ENCODE data around the gene EDC4. TPM values are rescaled to one million over a fixed set of nuclear protein-coding genes. Genes with fewer than 3 reads are reported as not detected.
"Not testable (repeated sequence)": the region's sequence is repeated elsewhere in the genome, so short reads cannot be mapped to it uniquely, and the experiment has no call there.

Gene EDC4
- total RNA-seq, 1 donor from 2014 or later: 75.4 TPM

- H3K27me3 Mint-ChIP-seq (ENCODE audit: unreplicated experiment): no peaks in the 10 kb centered on the region
- DNase-seq (ENCODE audit: extremely low spot score, unreplicated experiment): no peak
- peaks cover 5% of the 10 kb centered on the region for H3K36me3 Mint-ChIP-seq (ENCODE audit: unreplicated experiment)
- no peak overlapping the region for H3K27ac Mint-ChIP-seq (ENCODE audit: unreplicated experiment)
- H3K4me1 Mint-ChIP-seq (ENCODE audit: unreplicated experiment): peaks cover 25% of the 10 kb centered on the region
- no peak overlapping the region for H3K4me3 Mint-ChIP-seq (ENCODE audit: unreplicated experiment)
- no peaks in the 10 kb centered on the region for H3K9me3 Mint-ChIP-seq (ENCODE audit: unreplicated experiment)
- TF ChIP-seq CTCF (IDR thresholded peaks at IDR 0.05): no peak
Observed at GRCh38 chr16:67914758-67915495, 42.1 kb downstream of the EDC4 start.

- peaks cover 21% of the 10 kb centered on the region for H3K4me1 Mint-ChIP-seq (ENCODE audit: unreplicated experiment)
- H3K36me3 Mint-ChIP-seq (ENCODE audit: unreplicated experiment); H3K4me3 Mint-ChIP-seq (ENCODE audit: unreplicated experiment); H3K27ac Mint-ChIP-seq (ENCODE audit: unreplicated experiment); H3K27me3 Mint-ChIP-seq (ENCODE audit: unreplicated experiment); H3K9me3 Mint-ChIP-seq (ENCODE audit: unreplicated experiment); DNase-seq (ENCODE audit: extremely low spot score, unreplicated experiment): not testable (repeated sequence)
Observed at GRCh38 chr16:67915496-67915769, 42.6 kb downstream of the EDC4 start.

- H3K9me3 Mint-ChIP-seq (ENCODE audit: unreplicated experiment): no peaks in the 10 kb centered on the region
- H3K4me1 Mint-ChIP-seq (ENCODE audit: unreplicated experiment): peaks cover 21% of the 10 kb centered on the region
- no peaks in the 10 kb centered on the region for H3K27me3 Mint-ChIP-seq (ENCODE audit: unreplicated experiment)
- H3K27ac Mint-ChIP-seq (ENCODE audit: unreplicated experiment): peak overlapping the region; percentile 51
- no peak for TF ChIP-seq CTCF (IDR thresholded peaks at IDR 0.05)
- no peak for DNase-seq (ENCODE audit: extremely low spot score, unreplicated experiment)
- no peak overlapping the region for H3K4me3 Mint-ChIP-seq (ENCODE audit: unreplicated experiment)
- H3K36me3 Mint-ChIP-seq (ENCODE audit: unreplicated experiment): peaks cover 2% of the 10 kb centered on the region
Observed at GRCh38 chr16:67915831-67916723, 43.2 kb downstream of the EDC4 start.

- H3K36me3 Mint-ChIP-seq (ENCODE audit: unreplicated experiment): peaks cover 2% of the 10 kb centered on the region
- peaks cover 21% of the 10 kb centered on the region for H3K4me1 Mint-ChIP-seq (ENCODE audit: unreplicated experiment)
- no peaks in the 10 kb centered on the region for H3K9me3 Mint-ChIP-seq (ENCODE audit: unreplicated experiment)
- no peak overlapping the region for H3K4me3 Mint-ChIP-seq (ENCODE audit: unreplicated experiment)
- no peak for DNase-seq (ENCODE audit: extremely low spot score, unreplicated experiment)
- TF ChIP-seq CTCF (IDR thresholded peaks at IDR 0.05): no peak
- no peaks in the 10 kb centered on the region for H3K27me3 Mint-ChIP-seq (ENCODE audit: unreplicated experiment)
- H3K27ac Mint-ChIP-seq (ENCODE audit: unreplicated experiment): peak overlapping the region; percentile 86
Observed at GRCh38 chr16:67917140-67917851, 44.4 kb downstream of the EDC4 start.

GRCh38 chr16:67917852-67918236, 45.0 kb downstream of the EDC4 start:
- Mint-ChIP-seq H3K9me3 (ENCODE audit: unreplicated experiment) (no peaks in the 10 kb centered on the region), H3K36me3 (ENCODE audit: unreplicated experiment) (peaks cover 2% of the 10 kb centered on the region), H3K27me3 (ENCODE audit: unreplicated experiment) (no peaks in the 10 kb centered on the region), H3K4me1 (ENCODE audit: unreplicated experiment) (peaks cover 21% of the 10 kb centered on the region), H3K4me3 (ENCODE audit: unreplicated experiment) (no peak overlapping the region), H3K27ac (ENCODE audit: unreplicated experiment) (peak overlapping the region; percentile 86)
- no peak for TF ChIP-seq CTCF (IDR thresholded peaks at IDR 0.05)
- no peak for DNase-seq (ENCODE audit: extremely low spot score, unreplicated experiment)
